ENCODE results near the gene PAWR.

GRCh38 chr12:79547735-79548609 is 142.8 kb downstream of the PAWR start:
- TF ChIP-seq CTCF (IDR thresholded peaks at IDR 0.05) (peak; percentile 46 to 57 (median 48)), POLR2A (IDR thresholded peaks at IDR 0.05) (no peak), EP300 (IDR thresholded peaks at IDR 0.05) (no peak)
